ENCODE measurements around the gene ACOT4. TPM values are rescaled to one million over a fixed set of nuclear protein-coding genes. Genes with fewer than 3 reads are reported as not detected.
"Not testable (repeated sequence)": the region's sequence is repeated elsewhere in the genome, so short reads cannot be mapped to it uniquely, and the experiment has no call there.

Gene ACOT4
- polyA plus RNA-seq, 4 donors, result 2.5 to 12.7 (median 7.5) TPM

DNA sequence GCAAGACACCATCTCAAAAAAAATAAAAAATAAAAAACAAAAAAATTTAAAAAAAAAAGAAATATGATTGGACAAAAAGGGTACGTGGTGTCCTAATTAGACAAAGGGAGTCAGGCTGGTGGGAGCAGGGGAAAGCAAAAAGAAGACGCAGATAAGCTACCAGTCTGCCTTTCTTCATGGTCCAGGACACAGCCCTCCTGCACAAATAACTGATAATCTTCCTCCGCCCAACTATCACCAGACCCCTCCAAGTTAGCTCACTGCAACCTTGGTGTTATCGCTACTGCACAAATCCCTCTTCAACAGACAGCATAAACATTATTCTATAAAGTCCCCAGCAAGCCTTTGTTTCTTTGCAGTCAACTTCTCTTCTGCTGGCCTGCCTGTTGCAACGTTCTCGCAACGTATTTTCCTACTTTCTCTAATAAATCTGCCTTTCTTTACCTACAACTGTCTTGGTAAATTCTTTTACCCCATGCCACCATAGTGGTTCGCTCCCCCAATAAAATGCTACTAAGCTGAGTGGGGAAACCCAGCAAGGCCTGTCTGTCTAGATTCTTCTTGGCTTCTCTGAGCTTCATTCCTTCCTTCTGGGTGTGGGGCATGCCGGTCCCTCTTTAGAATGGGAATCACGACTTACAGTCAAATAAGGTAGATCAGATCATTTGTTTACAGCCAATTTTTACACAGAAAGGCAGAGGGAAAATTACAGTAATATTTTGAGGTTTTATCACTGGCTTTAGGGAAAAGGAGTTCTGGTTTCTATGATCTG is 38.5 kb downstream of the ACOT4 start:
- peaks cover 0 to 5% (median 0%) of the 10 kb centered on the region in 3 donors for H3K27me3 ChIP-seq (ENCODE audit: control insufficient read depth in 3 of 3, insufficient read depth in 3 of 3, low read length in 3 of 3)
- FAIRE-seq, result no peak
- WGBS, 3 donors, result 89 to 94% (median 90%) methylated on average over 10 of the region's 10 CpGs

GRCh38 chr14:73633116-73634010 is 41.7 kb downstream of the ACOT4 start:
- Histone ChIP-seq H3K4me1 (ENCODE audit: control insufficient read depth in 3 of 3, insufficient read depth in 2 of 3, low read depth in 1 of 3, low read length in 2 of 3) (peaks cover 0 to 3% (median 0%) of the 10 kb centered on the region in 3 donors), H3K27ac (ENCODE audit: low read depth in 1 of 3, low read length in 2 of 3) (peak overlapping the region in 1 of 3 donors; percentile 32), H3K36me3 (ENCODE audit: control insufficient read depth in 3 of 3, insufficient read depth in 2 of 3, low read depth in 1 of 3, low read length in 3 of 3) (no peaks in the 10 kb centered on the region), H3K4me3 (ENCODE audit: low read depth in 1 of 3, low read length in 3 of 3) (peak overlapping the region; percentile 19 to 56 (median 52)), H3K27me3 (ENCODE audit: control insufficient read depth in 3 of 3, insufficient read depth in 3 of 3, low read length in 3 of 3) (peaks cover 0 to 5% (median 0%) of the 10 kb centered on the region in 3 donors), H3K9me3 (ENCODE audit: control insufficient read depth in 2 of 2, insufficient read depth in 1 of 2, low read depth in 1 of 2, low read length in 1 of 2) (no peaks in the 10 kb centered on the region)
- WGBS, 3 donors, result 11 to 14% (median 12%) methylated on average over 37 to 44 of the region's 44 CpGs
- FAIRE-seq, result no peak
- peak; percentile 76 to 84 for DNase-seq

More for the DNA sequence above, 38.5 kb downstream of the ACOT4 start:
- Histone ChIP-seq H3K27ac (ENCODE audit: low read depth in 1 of 3, low read length in 2 of 3) (no peak overlapping the region), H3K36me3 (ENCODE audit: control insufficient read depth in 3 of 3, insufficient read depth in 2 of 3, low read depth in 1 of 3, low read length in 3 of 3) (no peaks in the 10 kb centered on the region), H3K4me3 (ENCODE audit: low read depth in 1 of 3, low read length in 3 of 3) (no peak overlapping the region), H3K9me3 (ENCODE audit: control insufficient read depth in 2 of 2, insufficient read depth in 1 of 2, low read depth in 1 of 2, low read length in 1 of 2) (no peaks in the 10 kb centered on the region), H3K4me1 (ENCODE audit: control insufficient read depth in 3 of 3, insufficient read depth in 2 of 3, low read depth in 1 of 3, low read length in 2 of 3) (peaks cover 0 to 3% (median 0%) of the 10 kb centered on the region in 3 donors)
- DNase-seq, result no peak

- no peak for FAIRE-seq
- WGBS, 3 donors, result 15 to 27% (median 23%) methylated on average over 47 to 53 of the region's 53 CpGs
- H3K9me3 ChIP-seq (ENCODE audit: control insufficient read depth in 2 of 2, insufficient read depth in 1 of 2, low read depth in 1 of 2, low read length in 1 of 2), result no peaks in the 10 kb centered on the region
- peaks cover 0 to 5% (median 0%) of the 10 kb centered on the region in 3 donors for H3K27me3 ChIP-seq (ENCODE audit: control insufficient read depth in 3 of 3, insufficient read depth in 3 of 3, low read length in 3 of 3)
- H3K4me1 ChIP-seq (ENCODE audit: control insufficient read depth in 3 of 3, insufficient read depth in 2 of 3, low read depth in 1 of 3, low read length in 2 of 3), result peaks cover 0 to 3% (median 0%) of the 10 kb centered on the region in 3 donors
- H3K4me3 ChIP-seq (ENCODE audit: low read depth in 1 of 3, low read length in 3 of 3), result peak overlapping the region; percentile 19 to 56 (median 52)
- H3K27ac ChIP-seq (ENCODE audit: low read depth in 1 of 3, low read length in 2 of 3), result peak overlapping the region in 1 of 3 donors; percentile 32
- peak; percentile 13 to 58 for DNase-seq
- no peaks in the 10 kb centered on the region for H3K36me3 ChIP-seq (ENCODE audit: control insufficient read depth in 3 of 3, insufficient read depth in 2 of 3, low read depth in 1 of 3, low read length in 3 of 3)
These were observed 42.5 kb downstream of the ACOT4 start for GRCh38 chr14:73634011-73634833.

DNA sequence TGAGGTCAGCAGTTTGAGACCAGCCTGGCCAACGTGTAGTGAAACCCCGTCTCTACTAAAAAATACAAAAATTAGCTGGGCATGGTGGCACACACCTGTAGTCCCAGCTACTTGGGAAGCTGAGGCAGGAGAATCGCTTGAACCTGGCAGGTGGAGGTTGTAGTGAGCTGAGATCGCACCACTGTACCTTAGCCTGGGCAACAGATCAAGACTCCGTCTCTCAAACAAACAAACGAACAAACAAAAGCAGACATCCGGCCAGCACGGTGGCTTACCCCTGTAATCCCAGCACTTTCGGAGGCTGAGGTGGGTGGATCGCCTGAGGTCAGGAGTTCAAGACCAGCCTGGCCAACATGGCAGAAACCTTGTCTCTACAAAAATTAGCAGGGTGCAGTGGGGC is 44.7 kb downstream of the ACOT4 start:
- DNase-seq; H3K27me3 ChIP-seq (ENCODE audit: control insufficient read depth in 3 of 3, insufficient read depth in 3 of 3, low read length in 3 of 3); H3K36me3 ChIP-seq (ENCODE audit: control insufficient read depth in 3 of 3, insufficient read depth in 2 of 3, low read depth in 1 of 3, low read length in 3 of 3); FAIRE-seq; H3K9me3 ChIP-seq (ENCODE audit: control insufficient read depth in 2 of 2, insufficient read depth in 1 of 2, low read depth in 1 of 2, low read length in 1 of 2); H3K4me1 ChIP-seq (ENCODE audit: control insufficient read depth in 3 of 3, insufficient read depth in 2 of 3, low read depth in 1 of 3, low read length in 2 of 3); H3K27ac ChIP-seq (ENCODE audit: low read depth in 1 of 3, low read length in 2 of 3); H3K4me3 ChIP-seq (ENCODE audit: low read depth in 1 of 3, low read length in 3 of 3): not testable (repeated sequence)
- 79 to 87% (median 86%) methylated on average over 10 of the region's 10 CpGs for WGBS, 3 donors

DNA sequence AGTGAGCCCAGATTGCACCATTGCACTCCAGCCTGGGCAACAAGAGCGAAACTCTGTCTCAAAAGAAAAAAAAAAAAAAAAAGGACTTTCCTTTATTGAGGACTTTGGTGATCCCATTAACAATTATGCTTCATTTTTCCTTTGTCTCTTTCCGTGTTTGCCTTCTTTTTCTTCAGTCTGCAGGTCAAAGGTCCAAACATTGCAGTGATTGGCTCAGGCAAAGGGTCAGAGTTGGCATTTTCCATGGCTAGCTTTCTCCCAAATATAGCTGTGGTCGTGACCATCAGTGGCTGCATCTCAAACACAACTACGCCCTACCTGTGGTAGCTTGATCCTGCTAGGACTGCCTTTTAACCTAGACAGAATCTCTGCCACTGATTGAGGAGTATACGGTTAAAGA is 46.2 kb downstream of the ACOT4 start:
- WGBS, 3 donors, result 58 to 78% (median 78%) methylated on average over 5 of the region's 5 CpGs
- FAIRE-seq, result no peak
- no peak overlapping the region for H3K4me3 ChIP-seq (ENCODE audit: low read depth in 1 of 3, low read length in 3 of 3)
- H3K36me3 ChIP-seq (ENCODE audit: control insufficient read depth in 3 of 3, insufficient read depth in 2 of 3, low read depth in 1 of 3, low read length in 3 of 3), result no peaks in the 10 kb centered on the region
- H3K9me3 ChIP-seq (ENCODE audit: control insufficient read depth in 2 of 2, insufficient read depth in 1 of 2, low read depth in 1 of 2, low read length in 1 of 2), result no peaks in the 10 kb centered on the region
- peaks cover 0 to 5% (median 0%) of the 10 kb centered on the region in 3 donors for H3K27me3 ChIP-seq (ENCODE audit: control insufficient read depth in 3 of 3, insufficient read depth in 3 of 3, low read length in 3 of 3)
- peaks cover 0 to 3% (median 0%) of the 10 kb centered on the region in 3 donors for H3K4me1 ChIP-seq (ENCODE audit: control insufficient read depth in 3 of 3, insufficient read depth in 2 of 3, low read depth in 1 of 3, low read length in 2 of 3)
- no peak for DNase-seq
- H3K27ac ChIP-seq (ENCODE audit: low read depth in 1 of 3, low read length in 2 of 3), result no peak overlapping the region

GRCh38 chr14:73640796-73641365 is 49.2 kb downstream of the ACOT4 start:
- no peak overlapping the region for H3K4me3 ChIP-seq (ENCODE audit: low read depth in 1 of 3, low read length in 3 of 3)
- DNase-seq, result no peak
- no peak overlapping the region for H3K27ac ChIP-seq (ENCODE audit: low read depth in 1 of 3, low read length in 2 of 3)
- H3K36me3 ChIP-seq (ENCODE audit: control insufficient read depth in 3 of 3, insufficient read depth in 2 of 3, low read depth in 1 of 3, low read length in 3 of 3), result no peaks in the 10 kb centered on the region
- H3K4me1 ChIP-seq (ENCODE audit: control insufficient read depth in 3 of 3, insufficient read depth in 2 of 3, low read depth in 1 of 3, low read length in 2 of 3), result peaks cover 0 to 3% (median 0%) of the 10 kb centered on the region in 3 donors
- no peaks in the 10 kb centered on the region for H3K27me3 ChIP-seq (ENCODE audit: control insufficient read depth in 3 of 3, insufficient read depth in 3 of 3, low read length in 3 of 3)
- no peaks in the 10 kb centered on the region for H3K9me3 ChIP-seq (ENCODE audit: control insufficient read depth in 2 of 2, insufficient read depth in 1 of 2, low read depth in 1 of 2, low read length in 1 of 2)
- no peak for FAIRE-seq
- whole genome bisulfite sequencing, 3 donors, result 84 to 95% (median 94%) methylated on average over 5 of the region's 5 CpGs

DNA sequence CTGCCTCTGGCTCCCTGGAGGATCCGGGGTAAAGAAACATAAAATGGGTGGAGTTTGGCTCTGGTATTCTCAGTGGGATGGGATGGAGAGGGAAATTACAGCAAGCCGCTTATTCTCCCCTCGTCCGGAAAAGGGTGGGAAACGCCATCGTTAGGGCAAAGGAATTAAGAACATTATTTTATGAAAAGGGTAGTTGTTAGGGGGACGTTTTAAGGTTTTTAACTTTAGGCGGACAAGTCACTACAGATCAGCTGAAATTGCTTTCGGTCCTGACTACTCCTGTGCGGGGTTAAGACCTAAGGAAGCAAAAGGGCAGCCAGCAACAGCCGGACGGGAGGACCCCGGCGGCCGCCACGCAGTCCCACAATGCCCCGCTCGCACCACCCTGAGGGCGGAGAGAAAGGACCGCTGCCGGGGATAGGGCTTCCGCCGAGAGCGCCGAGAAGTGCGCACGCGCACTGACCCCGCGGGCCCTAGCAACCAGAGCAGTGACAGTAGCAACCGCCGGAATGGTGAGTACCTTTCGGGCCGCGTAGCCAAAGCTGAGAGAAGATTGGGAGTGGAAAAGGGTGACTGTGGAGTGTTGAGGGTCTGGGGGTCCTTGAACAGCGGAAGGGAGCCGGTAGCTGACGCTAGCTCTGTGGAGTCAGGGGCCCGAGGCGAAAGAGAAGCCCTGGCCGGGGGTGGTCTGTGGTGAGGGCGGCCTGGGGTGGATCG is 53.0 kb downstream of the ACOT4 start, which contains the start of gene DNAL1:
Gene DNAL1 (plus strand): TSS at position 456 of the 717 bp plus-strand sequence. CDS start 54 bp downstream, at position 510.
- no peaks in the 10 kb centered on the region for H3K36me3 ChIP-seq (ENCODE audit: control insufficient read depth in 3 of 3, insufficient read depth in 2 of 3, low read depth in 1 of 3, low read length in 3 of 3)
- H3K4me3 ChIP-seq (ENCODE audit: low read depth in 1 of 3, low read length in 3 of 3), result peak within 1 kb of the TSS; percentile 52 to 87 (median 54)
- H3K9me3 ChIP-seq (ENCODE audit: control insufficient read depth in 2 of 2, insufficient read depth in 1 of 2, low read depth in 1 of 2, low read length in 1 of 2), result no peaks in the 10 kb centered on the region
- no peaks in the 10 kb centered on the region for H3K27me3 ChIP-seq (ENCODE audit: control insufficient read depth in 3 of 3, insufficient read depth in 3 of 3, low read length in 3 of 3)
- 0 to 1% (median 1%) methylated on average over 43 of the region's 43 CpGs for WGBS, 3 donors
- no peak for FAIRE-seq
- peak; percentile 90 to 94 for DNase-seq
- peak within 1 kb of the TSS; percentile 15 to 90 (median 83) for H3K27ac ChIP-seq (ENCODE audit: low read depth in 1 of 3, low read length in 2 of 3)
- peaks cover 0 to 3% (median 0%) of the 10 kb centered on the region in 3 donors for H3K4me1 ChIP-seq (ENCODE audit: control insufficient read depth in 3 of 3, insufficient read depth in 2 of 3, low read depth in 1 of 3, low read length in 2 of 3)

All from small intestine (tissue), 7 donors.